CD4-positive, alpha-beta T cell treated with Interferon alpha-2 for 1 hour (primary cell): ENCODE measurements around the gene TSHZ2.
"Not testable (repeated sequence)": the region's sequence is repeated elsewhere in the genome, so short reads cannot be mapped to it uniquely, and the experiment has no call there.

Source experiments
- DNase-seq, 2 donors: peaks; one replicate each; pipeline ENCODE4 v3.0.0-alpha.2; 2020 to 2022

TSHZ2 gene

DNA sequence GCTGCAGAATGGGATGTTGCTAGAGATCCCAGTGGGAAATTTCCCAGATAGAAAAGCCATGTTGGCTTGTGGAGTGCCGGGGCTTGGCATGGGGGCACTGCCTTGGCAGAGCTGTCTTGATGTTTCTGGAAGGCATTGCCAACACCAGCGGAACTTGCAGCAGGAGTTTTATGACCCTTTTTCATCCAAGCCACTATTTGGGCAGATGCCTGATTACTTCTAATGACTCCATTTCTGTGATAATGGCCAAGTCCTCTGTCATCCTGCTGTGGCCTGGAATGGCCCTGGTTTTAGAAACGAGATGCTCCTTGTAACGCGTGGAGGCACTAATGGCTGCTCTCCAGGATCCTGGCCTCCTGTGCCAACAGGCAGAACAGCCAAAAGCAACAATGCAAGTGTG is 392.5 kb downstream of the TSHZ2 start:
- no peak for DNase-seq

DNA sequence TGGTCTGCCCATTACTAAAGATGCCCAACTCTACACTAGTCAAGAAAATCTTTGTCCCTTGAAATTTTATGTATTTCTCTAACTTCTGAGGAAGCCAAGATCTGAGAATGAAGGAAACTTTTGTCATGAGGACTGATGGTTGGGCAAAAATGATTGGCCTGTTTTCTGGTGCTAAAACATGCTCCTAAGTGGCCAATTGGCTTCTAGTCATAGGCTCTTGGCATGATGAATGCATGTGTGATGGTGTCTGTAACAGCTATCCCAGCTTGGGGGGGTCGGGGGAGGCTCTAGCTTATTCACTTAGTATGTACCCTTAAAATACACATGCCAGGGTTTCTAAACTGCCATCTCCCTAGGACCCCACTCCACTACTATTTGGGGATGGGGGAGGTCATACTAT is 392.9 kb downstream of the TSHZ2 start:
- DNase-seq = no peak

DNA sequence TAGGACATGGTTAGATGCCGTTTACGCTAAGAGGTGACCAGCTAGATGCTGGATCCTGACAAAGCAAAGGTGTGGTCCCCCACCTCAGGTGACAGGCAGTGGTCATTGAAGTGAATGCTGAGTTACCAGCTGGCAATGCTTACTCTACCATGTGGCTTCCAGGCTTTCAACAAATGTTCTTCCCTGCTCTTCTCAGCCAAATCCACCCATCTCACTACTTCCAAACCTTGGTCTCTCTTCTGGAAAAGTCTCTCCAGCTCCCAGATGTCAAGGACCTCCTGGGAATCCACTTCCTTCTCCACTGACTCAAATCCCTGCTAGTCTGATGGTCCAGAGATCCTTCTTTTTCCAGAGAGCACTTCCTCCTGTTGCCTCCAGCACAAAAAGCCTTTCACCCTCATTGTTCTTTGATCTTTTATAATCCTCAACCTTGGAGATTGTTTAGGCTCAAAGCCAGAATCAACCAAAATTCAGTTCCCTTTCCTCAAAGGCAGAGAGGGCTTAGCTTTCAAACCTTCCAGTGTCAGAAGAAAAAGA is 393.4 kb downstream of the TSHZ2 start:
- no peak for DNase-seq

DNA sequence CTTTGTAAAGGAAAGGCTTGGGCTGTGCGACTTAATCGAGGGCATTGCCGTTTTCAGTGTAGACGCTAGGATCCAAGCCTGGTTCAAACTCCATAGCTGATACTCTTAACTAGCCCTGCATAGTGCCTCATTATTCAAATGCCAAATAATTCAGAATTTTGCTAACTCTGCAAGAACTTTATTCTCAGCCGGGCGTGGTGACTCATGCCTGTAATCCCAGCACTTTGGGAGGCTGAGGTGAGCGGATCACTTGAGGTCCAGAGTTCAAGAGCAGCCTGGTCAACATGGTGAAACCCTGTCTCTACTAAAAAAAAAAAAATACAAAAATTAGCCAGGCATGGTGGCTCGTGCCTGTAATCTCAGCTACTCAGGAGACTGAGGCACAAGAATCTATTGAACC is 394.8 kb downstream of the TSHZ2 start:
- not testable (repeated sequence) for DNase-seq

DNA sequence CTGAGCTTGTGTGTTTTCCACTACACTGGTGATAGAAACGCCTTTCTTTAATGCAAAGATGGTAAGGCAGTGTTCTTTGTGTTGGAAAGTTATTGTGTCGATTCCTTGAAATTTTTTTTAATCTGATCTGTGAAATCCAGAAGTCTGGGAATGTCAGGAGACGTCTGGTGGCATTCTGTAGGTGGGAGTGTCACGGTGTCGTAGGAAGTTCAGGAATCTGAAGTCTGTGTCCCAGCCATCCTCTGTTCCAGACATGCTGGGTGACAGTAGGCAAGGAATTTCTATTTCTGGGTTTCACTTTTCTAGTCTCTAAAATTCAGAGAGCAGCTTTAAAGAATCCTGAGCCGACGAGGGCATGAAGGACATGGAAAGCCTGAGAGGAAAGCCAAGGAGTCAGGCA is 397.7 kb downstream of the TSHZ2 start:
- DNase-seq = no peak

DNA sequence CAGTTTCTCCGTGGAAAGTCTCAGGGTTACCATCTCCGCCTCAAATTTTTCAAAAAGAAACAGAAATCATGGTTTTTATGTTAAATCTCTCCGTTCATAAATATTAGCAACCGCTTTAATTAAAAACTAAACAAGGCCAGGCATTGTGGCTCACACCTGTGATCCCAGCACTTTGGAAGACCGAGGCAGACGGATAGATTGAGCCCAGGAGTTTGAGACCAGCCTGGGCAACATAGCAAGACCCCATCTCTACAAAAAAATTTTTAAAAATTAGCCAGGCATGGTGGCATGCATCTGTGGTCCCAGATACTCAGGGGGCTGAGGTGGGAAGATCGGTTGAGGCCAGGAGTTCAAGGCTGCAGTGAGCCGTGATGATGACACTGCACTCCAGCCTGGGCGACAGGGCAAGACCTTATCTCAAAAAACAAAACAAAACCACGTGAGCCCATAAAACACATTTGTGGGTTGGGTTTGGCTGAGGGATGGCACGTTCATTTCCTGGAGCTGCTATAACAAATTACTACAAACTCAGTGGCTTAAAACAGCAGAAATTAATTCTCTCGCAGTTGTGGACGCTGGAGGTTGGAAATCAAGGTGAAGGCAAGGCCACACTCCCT is 398.3 kb downstream of the TSHZ2 start:
- DNase-seq = no peak

DNA sequence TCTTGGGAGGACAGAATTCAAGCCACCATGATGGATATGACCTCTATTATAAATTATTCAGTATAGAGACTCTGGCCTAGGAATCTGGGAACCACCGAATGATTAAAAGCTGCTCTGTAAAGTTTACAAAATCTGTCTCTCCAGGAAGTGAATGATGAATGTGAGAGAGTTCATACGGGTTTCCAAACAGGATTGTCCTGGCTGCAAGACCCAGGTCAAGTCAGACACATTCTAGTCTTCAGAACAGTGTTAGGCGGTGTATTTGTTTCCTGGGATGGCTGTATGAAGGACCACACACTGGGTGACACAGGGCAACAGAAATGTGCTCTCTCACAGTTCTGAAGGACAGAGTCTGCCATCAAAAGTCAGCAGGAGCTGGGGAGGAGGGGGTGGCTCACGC is 399.1 kb downstream of the TSHZ2 start:
- no peak for DNase-seq

DNA sequence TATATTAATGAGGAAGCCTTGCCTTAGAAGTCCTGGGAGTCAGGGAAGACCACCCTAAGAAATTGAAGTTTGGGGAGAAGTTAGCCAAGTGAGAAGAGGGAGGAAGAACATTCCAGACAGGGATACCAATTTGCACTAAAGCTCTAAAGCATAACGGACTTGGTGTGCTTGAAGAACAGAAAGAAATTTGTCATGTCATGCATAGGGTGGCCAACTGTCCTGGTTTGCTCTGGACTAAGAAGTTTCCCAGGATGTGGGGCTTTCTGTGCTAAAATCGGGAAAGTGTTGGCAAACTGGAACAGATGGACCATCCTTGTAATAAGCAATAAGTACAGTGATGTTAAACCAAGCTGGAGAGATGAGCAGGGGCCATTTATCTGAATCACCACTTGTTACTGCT is 403.9 kb downstream of the TSHZ2 start:
- no peak for DNase-seq

DNA sequence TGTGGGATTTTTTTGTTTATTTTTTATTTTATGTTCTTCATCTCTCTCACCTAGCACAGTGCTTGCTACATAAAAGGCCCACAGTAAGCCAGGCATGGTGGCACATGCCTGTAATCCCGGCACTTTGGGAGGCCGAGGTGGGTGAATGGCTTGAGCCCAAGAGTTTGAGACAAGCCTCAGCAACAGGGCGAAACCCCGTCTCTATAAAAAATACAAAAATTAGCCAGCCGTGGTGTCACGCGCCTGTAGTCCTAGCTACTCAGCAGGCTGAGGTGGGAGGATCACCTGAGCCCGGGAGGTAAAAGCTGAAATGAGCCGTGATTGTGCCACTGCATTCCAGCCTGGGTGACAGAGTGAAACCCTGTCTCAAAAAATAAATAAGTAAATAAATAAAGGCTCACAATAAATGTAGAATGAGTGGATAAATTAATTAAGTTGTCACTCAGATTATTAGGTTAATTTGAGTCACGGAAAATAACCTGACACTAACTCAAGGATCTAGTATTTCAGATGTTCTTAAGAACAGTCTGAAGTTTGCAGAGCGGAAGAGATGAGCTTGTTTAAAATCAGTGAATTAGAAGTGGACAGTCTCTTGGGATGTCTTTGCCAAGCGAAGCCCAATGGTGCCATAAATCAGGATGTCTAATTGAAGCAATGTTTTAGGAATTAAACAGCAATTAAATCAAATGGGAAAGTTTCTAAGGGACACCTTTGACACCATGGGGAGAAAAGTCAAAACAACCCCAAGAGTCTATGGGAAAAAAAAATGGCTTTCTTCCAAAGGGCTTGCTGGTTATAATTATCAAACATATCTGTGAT is 407.1 kb downstream of the TSHZ2 start:
- no peak for DNase-seq

DNA sequence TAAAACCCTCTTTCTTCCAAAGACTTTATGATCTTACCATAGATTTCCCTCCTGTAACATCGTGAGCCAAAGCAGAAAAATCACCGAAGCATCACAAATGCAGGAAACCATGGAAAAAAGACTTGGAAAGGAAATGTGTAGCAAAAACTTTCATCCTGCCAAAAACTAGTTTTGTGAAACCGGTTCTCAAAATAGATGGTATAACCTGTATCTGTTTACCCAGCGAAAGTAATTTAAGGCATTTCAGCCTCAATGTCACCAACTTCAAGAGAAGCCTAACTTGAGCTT is 407.6 kb downstream of the TSHZ2 start:
- no peak for DNase-seq

DNA sequence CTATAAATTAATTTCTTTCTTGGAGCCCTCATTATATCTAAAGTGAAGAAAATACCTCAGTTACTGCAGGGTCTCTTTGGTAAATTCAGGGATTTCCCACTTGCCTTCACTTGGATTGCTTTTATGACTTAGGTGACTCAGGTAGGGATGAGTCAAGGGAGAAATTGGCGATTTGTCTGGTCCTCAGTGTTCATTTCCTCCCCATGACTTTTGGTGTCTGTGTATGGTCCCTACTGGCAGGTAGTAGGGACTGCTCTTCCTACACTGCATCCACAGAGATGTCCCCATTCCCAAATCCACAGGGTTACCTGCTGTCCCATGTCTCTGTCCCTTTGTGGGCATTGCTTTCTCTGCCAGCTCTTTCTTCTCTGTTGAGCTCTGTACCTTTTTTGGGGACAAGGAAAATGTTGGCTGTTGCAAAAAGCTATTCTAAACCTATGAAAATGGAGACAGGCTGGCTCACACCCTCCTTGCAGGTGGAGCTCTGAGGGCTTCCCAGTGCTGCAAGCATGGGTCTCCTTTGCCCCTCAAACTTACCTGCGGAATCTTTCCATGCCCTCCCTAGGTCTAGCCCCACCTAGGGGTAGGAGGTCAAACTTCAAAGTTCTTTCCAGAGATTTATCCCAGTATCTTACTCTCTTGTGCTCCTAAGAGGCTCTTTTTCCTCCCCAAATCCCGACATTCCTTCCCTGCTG is 409.6 kb downstream of the TSHZ2 start:
- no peak for DNase-seq

DNA sequence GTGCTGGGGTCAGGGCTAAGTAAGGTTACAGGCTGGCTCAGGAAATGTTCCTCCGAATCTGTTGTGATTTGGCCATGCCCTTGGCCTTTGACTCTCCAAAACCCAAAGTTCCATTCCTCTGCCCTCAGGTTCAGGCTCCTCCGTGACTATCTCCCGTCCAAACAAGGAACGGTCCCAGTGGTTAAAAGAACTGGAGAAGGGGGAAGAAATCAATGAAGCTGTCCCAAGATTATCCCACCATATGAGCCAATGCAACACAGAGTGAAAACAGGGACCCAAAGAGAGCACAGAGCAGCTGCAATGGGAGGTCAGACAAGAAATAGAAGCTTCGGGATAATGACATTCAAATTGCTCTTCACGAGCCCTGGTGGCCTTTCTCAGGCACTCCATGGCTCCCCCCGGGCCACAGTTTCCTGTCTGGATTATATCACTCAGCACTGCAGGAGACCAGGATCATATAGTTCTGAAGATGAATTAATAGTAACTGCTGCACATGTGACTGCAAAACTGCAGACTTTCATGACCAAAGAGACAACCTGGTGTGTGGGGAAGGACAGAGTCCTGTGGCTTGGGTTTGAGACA is 410.2 kb downstream of the TSHZ2 start:
- DNase-seq = no peak

DNA sequence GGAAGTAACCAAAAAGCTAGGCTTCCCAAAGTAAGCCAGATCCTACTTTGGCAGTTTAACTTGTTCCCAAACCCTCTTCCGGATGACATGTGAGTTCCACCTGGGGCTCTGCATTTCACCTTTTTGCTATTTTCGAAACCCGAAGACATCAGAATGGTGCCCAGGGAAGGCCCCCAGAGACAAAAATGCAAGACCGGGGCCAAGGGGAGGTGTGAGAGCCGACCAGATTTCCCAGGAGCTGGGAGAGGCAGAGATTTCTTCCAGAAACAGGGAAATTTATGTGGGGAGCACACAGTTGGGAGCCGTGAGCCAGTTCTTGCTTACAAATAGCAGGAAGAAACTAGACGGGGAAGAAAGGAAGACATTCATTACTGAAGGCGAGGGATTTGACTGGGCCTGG is 411.8 kb downstream of the TSHZ2 start:
- no peak for DNase-seq

DNA sequence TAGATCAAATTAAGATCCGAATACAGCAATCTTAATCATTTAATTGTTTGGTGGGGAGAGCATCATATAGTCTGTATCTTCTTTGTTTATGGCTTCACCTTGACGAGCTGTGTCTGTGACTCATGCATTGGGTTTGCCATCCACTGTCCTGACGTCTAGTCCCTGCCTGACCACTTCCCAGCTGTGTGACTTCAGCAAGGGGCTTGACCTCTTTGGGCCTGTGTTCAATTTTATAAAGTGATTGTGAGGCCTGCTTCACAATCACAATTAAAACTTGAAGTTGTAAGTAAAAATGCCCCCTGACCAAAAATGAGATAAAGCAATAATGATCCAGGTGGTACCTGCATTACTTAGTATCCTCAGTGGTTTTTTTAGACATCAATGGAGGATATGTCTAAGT is 412.2 kb downstream of the TSHZ2 start:
- no peak for DNase-seq

DNA sequence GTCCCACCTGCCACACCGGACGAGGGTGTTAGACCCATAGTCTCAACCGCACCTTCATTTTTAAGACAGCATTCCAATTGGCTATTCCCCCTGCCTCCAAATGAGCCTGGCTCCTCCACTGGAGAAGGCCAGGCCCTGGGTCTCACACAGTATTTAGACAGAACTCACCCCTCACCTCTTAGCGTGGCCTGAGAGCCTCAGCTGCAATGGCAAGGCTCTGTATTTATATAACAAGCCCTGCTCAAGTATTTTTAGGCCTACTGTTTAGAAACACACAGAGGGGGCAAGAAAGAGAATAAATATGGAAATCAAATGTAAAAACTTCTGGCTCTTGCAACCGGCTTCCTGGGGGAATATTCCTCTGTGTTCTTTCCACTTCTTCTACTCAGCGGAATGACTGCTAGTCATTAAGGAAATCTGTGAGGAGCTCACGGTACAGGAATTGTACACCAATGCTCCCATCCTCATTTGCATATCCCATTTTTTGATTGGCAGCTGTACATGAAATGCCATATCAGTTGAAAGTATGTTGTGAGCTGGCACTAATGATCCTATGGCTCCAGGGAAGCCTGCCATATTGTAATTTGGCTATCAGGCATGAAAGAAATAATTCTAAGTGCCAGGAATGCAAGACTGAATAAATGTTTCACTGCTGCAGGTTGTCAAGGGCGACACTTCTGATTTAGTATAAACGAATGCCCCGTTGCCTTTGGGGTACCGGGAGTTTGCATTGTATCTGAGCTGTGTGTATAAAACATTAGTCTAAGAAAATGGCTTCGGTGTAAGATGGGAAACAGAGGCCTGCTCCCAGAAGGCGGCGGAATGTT is 414.0 kb downstream of the TSHZ2 start:
- no peak for DNase-seq

DNA sequence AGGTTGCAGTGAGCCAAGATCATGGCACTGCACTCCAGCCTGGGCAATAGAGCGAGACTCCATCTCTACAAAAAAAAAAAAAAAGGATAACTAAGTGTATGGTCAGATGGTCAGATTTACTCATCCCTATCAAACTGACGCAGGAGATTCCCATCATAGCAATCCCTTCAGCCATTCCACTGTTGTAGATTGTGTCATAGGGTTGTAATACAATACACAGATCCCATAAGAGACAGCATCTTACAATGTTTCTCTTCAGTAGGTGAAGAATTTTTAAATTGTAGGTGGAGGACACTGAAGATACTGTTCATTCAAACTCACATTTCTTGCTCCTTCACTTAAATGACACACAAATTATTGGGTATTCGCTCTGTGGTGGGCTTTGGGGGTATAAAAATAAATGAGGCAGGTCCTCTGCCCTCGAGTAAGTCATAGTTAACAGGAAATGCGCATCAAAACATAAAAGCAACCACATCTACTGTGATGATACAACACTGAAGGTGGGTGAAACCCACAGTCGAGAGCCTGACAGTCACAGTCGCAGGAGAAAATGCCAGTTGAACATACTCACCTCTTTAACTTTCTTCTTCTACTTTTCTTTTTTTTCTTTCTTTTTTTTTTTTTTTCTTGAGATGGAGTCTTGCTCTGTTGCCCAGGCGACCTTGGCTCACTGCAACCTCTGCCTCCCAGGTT is 416.0 kb downstream of the TSHZ2 start:
- peak; percentile 29 to 37 for DNase-seq

DNA sequence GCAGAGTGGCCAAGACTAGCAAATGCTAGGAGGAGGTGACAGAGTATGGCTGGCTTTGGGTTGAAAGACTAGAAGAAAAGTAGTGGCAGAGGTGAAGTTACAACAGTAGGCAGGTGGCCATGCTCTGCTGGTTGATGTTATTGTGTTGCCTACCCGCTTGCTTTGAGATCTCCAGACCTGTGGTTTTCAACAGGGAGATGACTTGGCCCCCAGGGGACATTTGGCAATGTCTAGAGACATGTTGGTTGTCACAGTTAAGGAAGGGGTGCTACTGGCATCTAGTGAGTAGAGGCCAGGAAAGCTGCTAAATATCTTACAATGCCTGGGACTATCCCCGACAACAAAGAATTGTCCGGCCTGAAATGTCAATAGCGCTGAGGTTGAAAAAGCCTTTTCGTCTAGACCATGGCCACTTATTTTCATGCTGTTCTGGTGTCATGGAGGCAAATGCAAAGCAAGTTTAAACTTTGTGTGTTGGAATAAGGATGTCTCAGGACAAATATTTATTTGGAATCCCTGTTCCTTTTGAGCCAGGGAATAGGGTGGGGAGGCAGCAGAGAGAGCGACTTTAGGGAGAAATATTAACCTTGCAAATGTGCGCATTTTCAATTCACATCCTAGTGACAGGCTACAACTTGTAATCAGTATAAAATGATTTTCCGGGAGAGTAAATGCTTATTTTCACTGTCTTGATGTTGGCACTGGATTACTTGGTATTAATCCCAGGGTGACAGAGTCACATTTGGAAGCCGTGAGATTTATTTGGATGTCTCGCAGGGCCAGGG is 417.6 kb downstream of the TSHZ2 start:
- no peak for DNase-seq

DNA sequence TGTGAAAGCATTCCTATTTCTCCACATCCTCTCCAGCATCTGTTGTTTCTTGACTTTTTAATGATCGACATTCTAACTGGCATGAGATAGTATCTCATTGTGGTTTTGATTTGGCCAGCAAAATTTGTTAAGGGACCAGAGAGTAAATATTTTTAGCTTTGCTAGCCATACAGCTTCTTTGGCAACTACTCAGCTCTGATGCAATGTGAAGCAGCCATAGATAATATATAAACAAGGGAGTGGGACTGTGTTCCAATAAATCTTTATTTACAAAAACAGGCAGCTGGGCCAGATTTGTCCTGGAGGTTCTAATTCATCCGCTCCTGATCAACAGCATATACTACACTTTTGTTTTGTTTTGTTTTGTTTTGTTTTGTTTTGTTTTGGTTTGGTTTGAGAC is 418.6 kb downstream of the TSHZ2 start:
- DNase-seq = no peak

DNA sequence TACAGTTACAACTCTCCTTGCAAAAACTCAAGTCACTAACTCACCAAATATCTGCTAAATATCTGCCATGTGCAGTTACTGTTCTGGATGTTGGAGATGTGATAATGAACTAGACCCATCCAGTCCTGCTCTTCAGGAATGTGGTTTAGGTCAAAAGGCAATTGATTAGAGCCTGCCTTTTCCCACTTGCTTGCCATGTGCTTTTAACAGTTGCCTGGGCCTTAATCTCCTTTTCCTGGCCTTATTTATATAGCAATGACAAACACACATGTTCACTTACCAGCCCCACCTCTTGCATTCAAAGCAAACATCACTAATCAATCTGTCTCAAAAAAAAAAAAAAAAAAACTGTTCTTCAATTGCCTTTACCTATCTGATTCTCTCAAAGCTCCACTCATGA is 422.3 kb downstream of the TSHZ2 start:
- no peak for DNase-seq

DNA sequence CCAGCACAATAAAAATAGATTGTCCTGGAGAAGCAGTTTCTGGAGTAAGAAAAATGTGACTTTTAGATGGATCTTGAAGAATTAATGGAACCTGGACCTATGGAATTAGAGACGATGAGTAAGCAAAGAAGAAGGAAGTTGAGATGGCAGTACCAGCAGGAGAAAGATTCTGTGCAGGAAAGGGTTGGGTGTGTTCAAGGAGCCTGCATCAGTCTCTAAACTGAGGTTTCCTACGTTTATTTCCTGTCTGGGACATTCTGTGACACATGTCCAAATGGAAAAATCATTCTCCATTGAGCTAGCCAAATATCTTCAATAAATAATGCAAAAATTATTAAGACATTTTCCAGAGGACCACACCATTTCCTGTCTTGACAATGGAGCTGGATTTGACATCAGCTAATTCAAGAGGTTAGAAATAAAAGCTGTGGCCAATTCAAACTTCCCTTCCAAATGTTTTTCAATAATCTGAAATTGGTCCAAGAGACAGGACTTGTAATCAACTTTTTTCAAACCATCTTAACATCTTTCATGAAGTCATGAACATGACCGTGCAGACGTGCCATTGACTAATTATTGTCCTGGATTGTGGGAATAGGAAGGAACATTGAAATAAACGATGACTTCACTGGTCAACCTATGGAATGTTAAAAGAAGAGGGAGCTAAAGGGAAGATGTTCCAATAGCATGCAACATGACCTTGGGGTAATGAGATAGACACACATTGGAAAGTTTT is 423.2 kb downstream of the TSHZ2 start:
- no peak for DNase-seq

DNA sequence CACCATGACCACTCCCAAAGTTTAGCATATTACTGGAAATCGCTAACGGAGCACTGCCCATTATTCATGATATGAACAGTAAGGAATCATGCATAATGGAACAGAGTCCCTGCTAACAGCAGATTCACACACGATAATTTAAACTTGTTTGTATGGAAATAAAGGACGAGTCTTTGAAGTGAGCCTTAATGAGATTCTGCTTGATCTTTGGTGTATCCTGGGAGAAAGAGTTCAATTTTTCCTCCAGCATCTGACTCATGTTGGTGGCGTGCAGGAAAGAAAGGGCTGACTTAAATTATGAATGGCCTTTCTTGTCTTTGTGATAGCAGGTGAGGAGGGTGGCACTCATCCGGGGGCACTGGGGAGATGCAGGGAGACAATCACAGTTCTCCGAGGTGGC is 426.9 kb downstream of the TSHZ2 start:
- DNase-seq = no peak
